HepG2 (cell line): ENCODE data around the gene PDK2. TPM values are rescaled to one million over a fixed set of nuclear protein-coding genes. Genes with fewer than 3 reads are reported as not detected.
A peak's percentile ranks its signal among the peaks of the same experiment; 100 is the strongest.

Experiments used
- ARHGAP35 ChIP-seq: sonication (generic); formaldehyde crosslinking; IDR thresholded peaks from 2 replicates; pipeline ENCODE4 v1.9.0; 2022; ENCODE audit warnings: mild to moderate bottlenecking, inconsistent platforms, moderate library complexity, missing genetic modification reagents, borderline replicate concordance
- ARID4A ChIP-seq: sonication (generic); formaldehyde crosslinking; IDR thresholded peaks from 2 replicates; pipeline ENCODE4 v1.5.0; 2020; ENCODE audit warnings: mild to moderate bottlenecking, missing genetic modification reagents, borderline replicate concordance
- CREM ChIP-seq, 2 experiments: sonication (generic) in 1 of 2; formaldehyde crosslinking in 1 of 2; IDR thresholded peaks; 2 replicates each; pipeline versions ENCODE4 v1.4.0 to v1.6.1; 2016 to 2020; ENCODE audit warnings: antibody characterized with exemption in 1 of 2, mild to moderate bottlenecking in 1 of 2, missing genetic modification reagents in 1 of 2
- GRHL1 ChIP-seq: sonication (generic); formaldehyde crosslinking; conservative IDR thresholded peaks from 2 replicates; pipeline ENCODE4 v1.8.0; 2022; ENCODE audit warnings: missing genetic modification reagents
- MTA1 ChIP-seq: sonication (generic); formaldehyde crosslinking; IDR thresholded peaks from 2 replicates; pipeline ENCODE4 v1.4.0; 2020; ENCODE audit warnings: missing genetic modification reagents, mild to moderate bottlenecking, borderline replicate concordance
- MTA3 ChIP-seq: sonication (generic); formaldehyde crosslinking; IDR thresholded peaks from 2 replicates; pipeline ENCODE4 v1.4.0; 2020; ENCODE audit warnings: missing genetic modification reagents
- NFIC ChIP-seq: IDR thresholded peaks from 2 replicates; pipeline ENCODE4 v1.6.1; 2012; ENCODE audit warnings: mild to moderate bottlenecking, low read length, inconsistent platforms
- NFYB ChIP-seq: sonication (generic); formaldehyde crosslinking; IDR thresholded peaks from 2 replicates; pipeline ENCODE4 v1.4.0; 2020; ENCODE audit warnings: missing genetic modification reagents
- RXRB ChIP-seq: IDR thresholded peaks from 2 replicates; pipeline ENCODE4 v1.6.1; 2016; ENCODE audit warnings: borderline replicate concordance, missing genetic modification reagents, missing compliant biosample characterization
- SMC3 ChIP-seq: IDR thresholded peaks from 2 replicates; pipeline ENCODE4 v1.6.1; 2011; ENCODE audit warnings: low read length, improper control_type of control experiment
- ZBED4 ChIP-seq: sonication (generic); formaldehyde crosslinking; IDR thresholded peaks from 2 replicates; pipeline ENCODE4 v1.4.0; 2020; ENCODE audit warnings: missing genetic modification reagents, borderline replicate concordance
- ZBTB39 ChIP-seq: sonication (generic); formaldehyde crosslinking; IDR thresholded peaks from 2 replicates; pipeline ENCODE4 v1.5.0; 2020; ENCODE audit warnings: missing genetic modification reagents
- ZNF317 ChIP-seq: sonication (generic); formaldehyde crosslinking; IDR thresholded peaks from 2 replicates; pipeline ENCODE4 v1.5.0; 2020; ENCODE audit warnings: mild to moderate bottlenecking, missing genetic modification reagents
- polyA plus RNA-seq, 8 experiments: library from polyadenylated mRNA; depleted of rRNA in 3 of 8; stranded (reverse) in 7 of 8; unstranded in 1 of 8; fragments of >200 nt; fragmentation: Illumina TruSeq in 4 of 8; extraction: Trizol in 4 of 8; gene quantifications; 2 replicates each; pipeline versions ENCODE4 v1.2.1 to v1.2.3, GENCODE V29; 2011 to 2016; ENCODE audit warnings: low read depth in 4 of 8, missing spikeins in 1 of 8, mixed read lengths in 1 of 8; ENCODE audit not compliant: insufficient read depth in 1 of 8
- total RNA-seq, 5 experiments: library from RNA; depleted of rRNA; stranded (reverse); fragments of >200 nt; fragmentation: Illumina TruSeq; extraction: Trizol; gene quantifications; 2 replicates each; pipeline ENCODE4 v1.2.3, GENCODE V29; 2016; ENCODE audit warnings: low read depth in 1 of 5

Gene PDK2
- total and polyA plus RNA-seq, 2 of the 13 experiments (the other 11 are each of a cell fraction or from before 2014, with no cell fraction given), result 18.5 to 59.7 TPM

- TF ChIP-seq GRHL1 (CRISPR knock-in tag) (no peak), ZNF317 (no peak), ZBED4 (CRISPR knock-in tag) (peak; percentile 89; the same call in 1 of the 2 replicates), CREM (IDR thresholded peaks at IDR 0.05) (peak; percentile 53; the same call in 1 of the 2 replicates), CREM (CRISPR knock-in tag; IDR thresholded peaks at IDR 0.05) (no peak), ARID4A (CRISPR knock-in tag) (0 out of 2 replicates have a peak, but pooled peaks have one; percentile 34), NFYB (CRISPR knock-in tag) (no peak), RXRB (peak; percentile 90), ZBTB39 (CRISPR knock-in tag) (no peak), SMC3 (no peak), MTA1 (CRISPR knock-in tag) (peak; percentile 57; the same call in 1 of the 2 replicates), ARHGAP35 (no peak), NFIC (no peak), MTA3 (CRISPR knock-in tag) (no peak)
Measured at GRCh38 chr17:50133028-50133768, 38.0 kb downstream of the PDK2 start (continued).
